Ishikawa (cell line): ENCODE data around the gene PLA2G4E.

Source experiments
- CREB1 ChIP-seq: IDR thresholded peaks from 2 replicates; pipeline ENCODE4 v1.6.1; 2012; ENCODE audit warnings: low read depth
- EGR1 ChIP-seq: IDR thresholded peaks from 2 replicates; pipeline ENCODE4 v1.6.1; 2012
- EP300 ChIP-seq: IDR thresholded peaks from 2 replicates; pipeline ENCODE4 v1.6.1; 2012; ENCODE audit warnings: borderline replicate concordance
- FOXM1 ChIP-seq: IDR thresholded peaks from 2 replicates; pipeline ENCODE4 v1.6.1; 2012; ENCODE audit warnings: low read depth, borderline replicate concordance
- NFIC ChIP-seq: IDR thresholded peaks from 2 replicates; pipeline ENCODE4 v1.6.1; 2012
- RAD21 ChIP-seq: IDR thresholded peaks from 2 replicates; pipeline ENCODE4 v1.6.1; 2012; ENCODE audit warnings: low read depth
- REST ChIP-seq: IDR thresholded peaks from 2 replicates; pipeline ENCODE4 v1.6.1; 2012; ENCODE audit warnings: low read depth, mild to moderate bottlenecking
- TAF1 ChIP-seq: IDR thresholded peaks from 2 replicates; pipeline ENCODE4 v1.6.1; 2012; ENCODE audit warnings: low read depth, mild to moderate bottlenecking
- TCF12 ChIP-seq: IDR thresholded peaks from 2 replicates; pipeline ENCODE4 v1.6.1; 2012; ENCODE audit warnings: low read depth

- no peak for TF ChIP-seq EGR1
- TF ChIP-seq EP300: no peak
- no peak for TF ChIP-seq RAD21
- no peak for TF ChIP-seq FOXM1
- no peak for TF ChIP-seq CREB1
- no peak for TF ChIP-seq NFIC
- TF ChIP-seq REST: no peak
- no peak for TF ChIP-seq TCF12
- no peak for TF ChIP-seq TAF1
Observed at GRCh38 chr15:42045211-42045615, 24.4 kb upstream of the PLA2G4E start.
